ENCODE results near the gene ST8SIA5. TPM values are rescaled to one million over a fixed set of nuclear protein-coding genes. Genes with fewer than 3 reads are reported as not detected.

ST8SIA5 gene
- total RNA-seq, 1 donor from 2014 or later, result 0.20 TPM

- no peaks in the 10 kb centered on the region for H3K4me1 Mint-ChIP-seq
- no peaks in the 10 kb centered on the region for H3K36me3 Mint-ChIP-seq
- H3K27ac Mint-ChIP-seq, result no peak overlapping the region
- H3K9me3 Mint-ChIP-seq, result peaks cover 27% of the 10 kb centered on the region
- DNase-seq (ENCODE audit: low spot score in 2 of 2, unreplicated experiment in 2 of 2), result no peak
- no peak for TF ChIP-seq CTCF (IDR thresholded peaks at IDR 0.05; ENCODE audit: unreplicated experiment)
- peaks cover 21% of the 10 kb centered on the region for H3K27me3 Mint-ChIP-seq (ENCODE audit: low read depth)
- H3K4me3 Mint-ChIP-seq, result no peak overlapping the region
Observed at GRCh38 chr18:46732201-46732600, 24.7 kb downstream of the ST8SIA5 start.

GRCh38 chr18:46731316-46731715, 25.5 kb downstream of the ST8SIA5 start:
- Mint-ChIP-seq H3K27ac (no peak overlapping the region), H3K9me3 (peaks cover 27% of the 10 kb centered on the region), H3K4me3 (no peak overlapping the region), H3K4me1 (no peaks in the 10 kb centered on the region), H3K36me3 (no peaks in the 10 kb centered on the region), H3K27me3 (ENCODE audit: low read depth) (peaks cover 14% of the 10 kb centered on the region)
- no peak for TF ChIP-seq CTCF (IDR thresholded peaks at IDR 0.05; ENCODE audit: unreplicated experiment)
- no peak for DNase-seq (ENCODE audit: low spot score in 2 of 2, unreplicated experiment in 2 of 2)

- H3K4me1 Mint-ChIP-seq, result no peaks in the 10 kb centered on the region
- no peak overlapping the region for H3K4me3 Mint-ChIP-seq
- peaks cover 27% of the 10 kb centered on the region for H3K9me3 Mint-ChIP-seq
- H3K27me3 Mint-ChIP-seq (ENCODE audit: low read depth), result peaks cover 3% of the 10 kb centered on the region
- H3K36me3 Mint-ChIP-seq, result no peaks in the 10 kb centered on the region
- H3K27ac Mint-ChIP-seq, result no peak overlapping the region
- TF ChIP-seq CTCF (IDR thresholded peaks at IDR 0.05; ENCODE audit: unreplicated experiment), result no peak
- no peak for DNase-seq (ENCODE audit: low spot score in 2 of 2, unreplicated experiment in 2 of 2)
Observed at GRCh38 chr18:46728219-46728930, 28.5 kb downstream of the ST8SIA5 start.

GRCh38 chr18:46727177-46727576, 29.7 kb downstream of the ST8SIA5 start:
- DNase-seq (ENCODE audit: low spot score in 2 of 2, unreplicated experiment in 2 of 2), result no peak
- no peak for TF ChIP-seq CTCF (IDR thresholded peaks at IDR 0.05; ENCODE audit: unreplicated experiment)
- Mint-ChIP-seq H3K27me3 (ENCODE audit: low read depth) (peaks cover 4% of the 10 kb centered on the region), H3K9me3 (peaks cover 27% of the 10 kb centered on the region), H3K4me3 (no peak overlapping the region), H3K27ac (no peak overlapping the region), H3K36me3 (no peaks in the 10 kb centered on the region), H3K4me1 (no peaks in the 10 kb centered on the region)

- DNase-seq (ENCODE audit: low spot score in 2 of 2, unreplicated experiment in 2 of 2), result no peak
- no peak for TF ChIP-seq CTCF (IDR thresholded peaks at IDR 0.05; ENCODE audit: unreplicated experiment)
- Mint-ChIP-seq H3K27me3 (ENCODE audit: low read depth) (peaks cover 15% of the 10 kb centered on the region), H3K27ac (no peak overlapping the region), H3K36me3 (no peaks in the 10 kb centered on the region), H3K9me3 (peaks cover 12% of the 10 kb centered on the region), H3K4me3 (no peak overlapping the region), H3K4me1 (no peaks in the 10 kb centered on the region)
Observed at GRCh38 chr18:46725310-46725709, 31.5 kb downstream of the ST8SIA5 start.
